ENCODE measurements around the gene CACNA1F.

Gene CACNA1F

GRCh38 chrX:49268702-49269009, 35.5 kb upstream of the CACNA1F start:
- no peak for DNase-seq (ENCODE audit: extremely low read depth, low read depth)
- no peak for TF ChIP-seq CTCF (IDR thresholded peaks at IDR 0.05; ENCODE audit: low read depth, low read length, missing control alignments)
- H3K4me3 ChIP-seq (replicated peaks; ENCODE audit: low read depth, low read length): peak overlapping the region; percentile 49

- H3K4me3 ChIP-seq (replicated peaks; ENCODE audit: low read depth, low read length): no peak overlapping the region
- no peak for TF ChIP-seq CTCF (IDR thresholded peaks at IDR 0.05; ENCODE audit: low read depth, low read length, missing control alignments)
- no peak for DNase-seq (ENCODE audit: extremely low read depth, low read depth)
Observed at GRCh38 chrX:49266523-49267445, 33.6 kb upstream of the CACNA1F start.

GRCh38 chrX:49264460-49264859, 31.3 kb upstream of the CACNA1F start, which contains the start of gene FOXP3:
Gene FOXP3, minus strand, starts transcription at chrX:49264710. Its CDS starts 6,205 bp downstream, at chrX:49258505.
- no peak for DNase-seq (ENCODE audit: extremely low read depth, low read depth)
- no peak within 1 kb of the TSS for H3K4me3 ChIP-seq (replicated peaks; ENCODE audit: low read depth, low read length)
- TF ChIP-seq CTCF (IDR thresholded peaks at IDR 0.05; ENCODE audit: low read depth, low read length, missing control alignments): no peak

GRCh38 chrX:49263631-49264030, 30.5 kb upstream of the CACNA1F start:
- TF ChIP-seq CTCF (IDR thresholded peaks at IDR 0.05; ENCODE audit: low read depth, low read length, missing control alignments): no peak
- DNase-seq (ENCODE audit: extremely low read depth, low read depth): no peak
- no peak overlapping the region for H3K4me3 ChIP-seq (replicated peaks; ENCODE audit: low read depth, low read length)

- no peak for TF ChIP-seq CTCF (IDR thresholded peaks at IDR 0.05; ENCODE audit: low read depth, low read length, missing control alignments)
- no peak for DNase-seq (ENCODE audit: extremely low read depth, low read depth)
- H3K4me3 ChIP-seq (replicated peaks; ENCODE audit: low read depth, low read length): no peak overlapping the region
Observed at GRCh38 chrX:49262603-49263002, 29.5 kb upstream of the CACNA1F start.

GRCh38 chrX:49260221-49260985, 27.3 kb upstream of the CACNA1F start:
- no peak for DNase-seq (ENCODE audit: extremely low read depth, low read depth)
- H3K4me3 ChIP-seq (replicated peaks; ENCODE audit: low read depth, low read length): no peak overlapping the region
- TF ChIP-seq CTCF (IDR thresholded peaks at IDR 0.05; ENCODE audit: low read depth, low read length, missing control alignments): no peak

Data from HFF-Myc (cell line).